DND-41 (cell line): ENCODE data around the gene SNX10.

Experiments used
- ATAC-seq: fragments of 200-7000 bp; cut with Tn5 transposase; 3 replicates; pipeline ENCODE4 v1.9.1; 2021; ENCODE audit warnings: low read depth; ENCODE audit not compliant: insufficient read depth
- DNase-seq: peaks from one replicate; pipeline ENCODE4 v3.0.0-alpha.2; 2020
- H2AFZ ChIP-seq: 2 replicates; pipeline ENCODE4 v1.6.0; 2012; ENCODE audit warnings: low read depth, low read length
- H3K27ac ChIP-seq: 2 replicates; pipeline ENCODE4 v1.5.1; 2012; ENCODE audit warnings: low read length, inconsistent platforms
- H3K27me3 ChIP-seq: fragments of 200-600 bp; sonication (generic); 2 replicates; pipeline ENCODE4 v1.6.0; 2012; ENCODE audit warnings: low read length, mild to moderate bottlenecking, inconsistent platforms; ENCODE audit not compliant: insufficient read depth, poor library complexity
- H3K36me3 ChIP-seq: 2 replicates; pipeline ENCODE4 v1.5.1; 2012; ENCODE audit warnings: low read length, inconsistent platforms; ENCODE audit not compliant: insufficient read depth
- H3K4me1 ChIP-seq: 2 replicates; pipeline ENCODE4 v1.5.1; 2012; ENCODE audit warnings: mild to moderate bottlenecking, low read length; ENCODE audit not compliant: insufficient read depth
- H3K4me2 ChIP-seq: 2 replicates; pipeline ENCODE4 v1.6.0; 2012; ENCODE audit warnings: mild to moderate bottlenecking, moderate library complexity, low read length, inconsistent platforms; ENCODE audit not compliant: insufficient read depth
- H3K4me3 ChIP-seq, 2 experiments: fragments of 200-600 bp in 1 of 2; shearing (Covaris generic) in 1 of 2; 2 replicates each; pipeline ENCODE4 v1.5.1; 2012 to 2016; ENCODE audit warnings: inconsistent platforms in 2 of 2, low read length in 2 of 2, mild to moderate bottlenecking in 2 of 2, low read depth in 1 of 2, moderate library complexity in 1 of 2
- H3K79me2 ChIP-seq: 2 replicates; pipeline ENCODE4 v1.6.0; 2012; ENCODE audit warnings: low read length, inconsistent platforms; ENCODE audit not compliant: insufficient read depth
- H3K9ac ChIP-seq: 2 replicates; pipeline ENCODE4 v1.6.0; 2012; ENCODE audit warnings: low read depth, mild to moderate bottlenecking, inconsistent platforms, low read length, moderate library complexity
- H3K9me3 ChIP-seq: 2 replicates; pipeline ENCODE4 v1.5.1; 2012; ENCODE audit warnings: low read length, moderate library complexity, mild to moderate bottlenecking, inconsistent platforms; ENCODE audit not compliant: insufficient read depth, severe bottlenecking
- H4K20me1 ChIP-seq: 2 replicates; pipeline ENCODE4 v1.6.0; 2012; ENCODE audit warnings: low read length; ENCODE audit not compliant: insufficient read depth
- CTCF ChIP-seq: IDR thresholded peaks from 2 replicates; pipeline ENCODE4 v1.5.1; 2012; ENCODE audit warnings: borderline replicate concordance, low read length, moderate library complexity, mild to moderate bottlenecking; ENCODE audit not compliant: poor library complexity, severe bottlenecking; ENCODE audit errors: extremely low read depth
- EZH2 ChIP-seq: IDR thresholded peaks from 3 replicates; pipeline ENCODE4 v1.6.1; 2012; ENCODE audit warnings: borderline replicate concordance, low read depth, mild to moderate bottlenecking, moderate library complexity, low read length, inconsistent platforms; ENCODE audit not compliant: severe bottlenecking

The SNX10 gene

GRCh38 chr7:26298472-26299058 is 6.9 kb downstream of the SNX10 start:
- Histone ChIP-seq H3K4me2 (no peak overlapping the region), H4K20me1 (no peaks in the 10 kb centered on the region; the same call in 1 of the 2 replicates)
- no peak for DNase-seq

GRCh38 chr7:26305090-26305868 is 13.6 kb downstream of the SNX10 start:
- no peaks in the 10 kb centered on the region for H3K4me1 ChIP-seq
- no peak overlapping the region for H3K9ac ChIP-seq
- no peak overlapping the region for H3K4me2 ChIP-seq
- no peaks in the 10 kb centered on the region for H3K27me3 ChIP-seq
- TF ChIP-seq EZH2 (no peak), CTCF (no peak)
- H3K79me2 ChIP-seq = no peaks in the 10 kb centered on the region
- H3K36me3 ChIP-seq = no peaks in the 10 kb centered on the region
- ATAC-seq = no peak
- H3K27ac ChIP-seq = no peak overlapping the region
- no peak for DNase-seq
- no peak overlapping the region for H3K4me3 ChIP-seq
- H3K9me3 ChIP-seq = no peaks in the 10 kb centered on the region
- no peak overlapping the region for H2AFZ ChIP-seq
- no peaks in the 10 kb centered on the region; the same call in 1 of the 2 replicates for H4K20me1 ChIP-seq

More at GRCh38 chr7:26298472-26299058, 6.9 kb downstream of the SNX10 start:
- H3K9ac ChIP-seq = no peak overlapping the region
- no peaks in the 10 kb centered on the region for H3K9me3 ChIP-seq
- no peaks in the 10 kb centered on the region for H3K36me3 ChIP-seq
- no peaks in the 10 kb centered on the region for H3K79me2 ChIP-seq
- H3K27me3 ChIP-seq = no peaks in the 10 kb centered on the region
- no peak overlapping the region for H3K27ac ChIP-seq
- TF ChIP-seq EZH2 (no peak), CTCF (no peak)
- ATAC-seq = no peak
- no peak overlapping the region for H2AFZ ChIP-seq
- H3K4me1 ChIP-seq = peaks cover 5% of the 10 kb centered on the region; the same call in 1 of the 2 replicates
- H3K4me3 ChIP-seq = no peak overlapping the region

- no peaks in the 10 kb centered on the region for H3K4me1 ChIP-seq
- no peaks in the 10 kb centered on the region for H3K36me3 ChIP-seq
- no peak overlapping the region for H2AFZ ChIP-seq
- no peak overlapping the region for H3K4me2 ChIP-seq
- no peak overlapping the region for H3K9ac ChIP-seq
- no peaks in the 10 kb centered on the region for H3K27me3 ChIP-seq
- no peak overlapping the region for H3K27ac ChIP-seq
- H4K20me1 ChIP-seq = no peaks in the 10 kb centered on the region; the same call in 1 of the 2 replicates
- no peak for ATAC-seq
- no peaks in the 10 kb centered on the region for H3K79me2 ChIP-seq
- TF ChIP-seq EZH2 (no peak), CTCF (no peak)
- H3K4me3 ChIP-seq = no peak overlapping the region
- H3K9me3 ChIP-seq = no peaks in the 10 kb centered on the region
- DNase-seq = no peak
Observed at GRCh38 chr7:26305869-26306665, 14.4 kb downstream of the SNX10 start.
